Heart left ventricle (tissue), 16 donors: ENCODE results near the gene CALR. TPM values are rescaled to one million over a fixed set of nuclear protein-coding genes. Genes with fewer than 3 reads are reported as not detected.

Experiments
- ATAC-seq, 4 donors: fragments of 200-7000 bp; cut with Tn5 transposase; one replicate each; pipeline ENCODE4 v1.9.1; 2020 to 2022; ENCODE audit warnings: moderate library complexity in 4 of 4, mild to moderate bottlenecking in 3 of 4, moderate number of reproducible peaks in 1 of 4
- DNase-seq, 5 donors: peaks; one replicate each; pipeline ENCODE4 v3.0.0-alpha.2; 2020
- H3K27ac ChIP-seq, 12 donors: fragments of 200-600 bp; sonication (generic) in 4 of 12; one replicate each; pipeline versions ENCODE4 v1.5.0 to v1.8.0; 2016 to 2022; ENCODE audit warnings: mild to moderate bottlenecking in 2 of 12
- H3K27me3 ChIP-seq, 9 donors: fragments of 200-600 bp; sonication (generic) in 2 of 9; one replicate each; pipeline versions ENCODE4 v1.5.1 to v1.8.0; 2016 to 2022; ENCODE audit warnings: mild to moderate bottlenecking in 3 of 9
- H3K36me3 ChIP-seq, 9 donors: fragments of 200-600 bp; sonication (generic) in 2 of 9; one replicate each; pipeline versions ENCODE4 v1.5.0 to v1.8.0; 2018 to 2022; ENCODE audit warnings: mild to moderate bottlenecking in 2 of 9
- H3K4me1 ChIP-seq, 12 donors: fragments of 200-600 bp; sonication (generic) in 4 of 12; one replicate each; pipeline versions ENCODE4 v1.5.0 to v1.8.0; 2016 to 2022; ENCODE audit warnings: mild to moderate bottlenecking in 3 of 12
- H3K4me3 ChIP-seq, 12 donors: fragments of 200-600 bp; sonication (generic) in 4 of 12; one replicate each; pipeline versions ENCODE4 v1.5.0 to v1.8.0; 2017 to 2022; ENCODE audit warnings: mild to moderate bottlenecking in 9 of 12, moderate library complexity in 4 of 12
- H3K9me3 ChIP-seq, 12 donors: fragments of 200-600 bp; sonication (generic) in 4 of 12; one replicate each; pipeline versions ENCODE4 v1.5.0 to v1.8.0; 2016 to 2022; ENCODE audit warnings: mild to moderate bottlenecking in 1 of 12
- POLR2A ChIP-seq, 2 donors: fragments of 450-650 bp; IDR thresholded peaks; one replicate each; pipeline ENCODE4 v1.6.1; 2017; ENCODE audit warnings: antibody characterized with exemption in 2 of 2, mild to moderate bottlenecking in 2 of 2, moderate library complexity in 2 of 2
- WGBS, 4 donors: extraction: QIAGEN DNeasy Blood & Tissue Kit in 2 of 4; methylation state at CpG; one replicate each; pipeline versions ENCODE4 v1.1.5 to v1.1.7; 2013 to 2018; 5-methylcytosine and 5-hydroxymethylcytosine counted together
- intact Hi-C, 10 donors: fragments of 100-400 bp; cut with DNase I; formaldehyde crosslinking; loops; one replicate each; pipeline versions ENCODE4 v1.11.1 to v1.14.2; 2022
- polyA plus RNA-seq, 2 donors: library from polyadenylated mRNA; stranded (reverse); fragments of 200-250 nt; gene quantifications; one replicate each; pipeline ENCODE4 v1.2.3, GENCODE V29; 2013
- total RNA-seq, 9 donors: library from RNA; depleted of rRNA in 2 of 9; stranded (reverse); fragments of >200 nt in 2 of 9; fragmentation: NEBNext Ultra II Directional in 3 of 9; extraction: Animal tissue kit (Norgen Biotek cat#: 25700) in 3 of 9; gene quantifications; one replicate each; pipeline versions ENCODE4 v1.1.0 to v1.2.4, GENCODE V29; 2016 to 2023
- TF ChIP-seq, protein P1 (sequence below), 12 donors: fragments of 200-600 bp; sonication (generic) in 4 of 12; IDR thresholded peaks; one replicate each; pipeline versions ENCODE4 v1.5.0 to v1.8.0; 2018 to 2022; ENCODE audit warnings: antibody characterized with exemption in 12 of 12, mild to moderate bottlenecking in 5 of 12
- donor health status: ischemic (EF 13 %, LVEDD 7.1; RV severe dilation, severe dysfunction).
- donor health status: healthy with polysubstance abuse.
- donor health status: DM: no; HTN: yes; CAD: no.
- donor health status: DM: no; HTN: no; CAD: no.
- donor health status: ischemic (EF 25% LVEDD 6.9; RV normal size, moderate dysfunction).
- donor health status: ischemic (EF 25% LVEDD 5.7; RV mildly dilated, moderate dysfunction).
- donor health status: healthy.
- donor health status: DM: yes; HTN: yes; CAD: no.
- donor health status: ischemic (EF 35%, LVEDD 5.7; RV mildly dilated, moderate dysfunction).
- donor health status: nonischemic (EF 11% LVEDD 7.7; RV severe dilation, severe dysfunction).
- donor health status: DM: yes; HTN: yes; CAD: no.
- donor health status: PGD.
- donor health status: ischemic (EF 29% LVEDD 5.4; RV normal size, mild dysfunction).
- donor health status: nonischemic (EF 23%, LVEDD 6.1; RV moderate dilation, normal function).

Gene CALR
- total and polyA plus RNA-seq, 11 donors: 227 to 816 (median 380) TPM

DNA sequence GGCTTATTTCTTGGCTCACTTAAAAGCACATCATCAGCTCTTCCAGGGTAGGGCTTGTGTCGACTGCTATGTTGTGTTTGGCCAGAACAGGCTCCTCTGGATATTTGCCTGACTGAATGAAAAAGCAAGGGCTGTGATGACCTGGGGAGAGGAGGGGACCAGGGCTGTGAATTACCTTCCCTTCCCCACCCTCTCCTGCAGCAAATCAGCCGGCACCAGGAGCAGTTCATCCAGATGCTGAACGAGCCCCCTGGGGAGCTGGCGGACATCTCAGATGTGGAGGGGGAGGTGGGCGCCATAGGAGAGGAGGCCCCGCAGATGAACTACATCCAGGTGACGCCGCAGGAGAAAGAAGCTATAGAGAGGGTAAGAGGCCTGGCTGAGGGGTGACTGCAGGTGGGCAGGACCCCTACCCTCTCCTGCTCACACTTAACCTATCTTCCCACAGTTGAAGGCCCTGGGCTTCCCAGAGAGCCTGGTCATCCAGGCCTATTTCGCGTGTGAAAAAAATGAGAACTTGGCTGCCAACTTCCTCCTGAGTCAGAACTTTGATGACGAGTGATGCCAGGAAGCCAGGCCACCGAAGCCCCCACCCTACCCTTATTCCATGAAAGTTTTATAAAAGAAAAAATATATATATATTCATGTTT lies 14.2 kb downstream of the CALR start:
- intact Hi-C loops: loop anchor here in 1 of 10 donors (10.0 kb wide), 1 partner anchor 58 kb away; the partner anchor contains the start of gene GCDH
- H3K4me3 ChIP-seq: no peak overlapping the region
- H3K36me3 ChIP-seq: peaks cover 5 to 78% (median 68%) of the 10 kb centered on the region in 9 donors
- H3K9me3 ChIP-seq: no peaks in the 10 kb centered on the region
- H3K27ac ChIP-seq: peak overlapping the region in 11 of 12 donors; percentile 2 to 81 (median 51)
- ATAC-seq: peak in 1 of 4 donors; percentile 29
- peak in 1 of 5 donors; percentile 20 for DNase-seq
- TF ChIP-seq, protein P1, sequence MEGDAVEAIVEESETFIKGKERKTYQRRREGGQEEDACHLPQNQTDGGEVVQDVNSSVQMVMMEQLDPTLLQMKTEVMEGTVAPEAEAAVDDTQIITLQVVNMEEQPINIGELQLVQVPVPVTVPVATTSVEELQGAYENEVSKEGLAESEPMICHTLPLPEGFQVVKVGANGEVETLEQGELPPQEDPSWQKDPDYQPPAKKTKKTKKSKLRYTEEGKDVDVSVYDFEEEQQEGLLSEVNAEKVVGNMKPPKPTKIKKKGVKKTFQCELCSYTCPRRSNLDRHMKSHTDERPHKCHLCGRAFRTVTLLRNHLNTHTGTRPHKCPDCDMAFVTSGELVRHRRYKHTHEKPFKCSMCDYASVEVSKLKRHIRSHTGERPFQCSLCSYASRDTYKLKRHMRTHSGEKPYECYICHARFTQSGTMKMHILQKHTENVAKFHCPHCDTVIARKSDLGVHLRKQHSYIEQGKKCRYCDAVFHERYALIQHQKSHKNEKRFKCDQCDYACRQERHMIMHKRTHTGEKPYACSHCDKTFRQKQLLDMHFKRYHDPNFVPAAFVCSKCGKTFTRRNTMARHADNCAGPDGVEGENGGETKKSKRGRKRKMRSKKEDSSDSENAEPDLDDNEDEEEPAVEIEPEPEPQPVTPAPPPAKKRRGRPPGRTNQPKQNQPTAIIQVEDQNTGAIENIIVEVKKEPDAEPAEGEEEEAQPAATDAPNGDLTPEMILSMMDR (IDR thresholded peaks at IDR 0.05): no peak
- no peak for TF ChIP-seq POLR2A (IDR thresholded peaks at IDR 0.05)
- 43 to 54% (median 50%) methylated on average over 12 of the region's 12 CpGs for WGBS, 4 donors
- peaks cover 0 to 60% (median 43%) of the 10 kb centered on the region in 12 donors for H3K4me1 ChIP-seq
- no peaks in the 10 kb centered on the region for H3K27me3 ChIP-seq

DNA sequence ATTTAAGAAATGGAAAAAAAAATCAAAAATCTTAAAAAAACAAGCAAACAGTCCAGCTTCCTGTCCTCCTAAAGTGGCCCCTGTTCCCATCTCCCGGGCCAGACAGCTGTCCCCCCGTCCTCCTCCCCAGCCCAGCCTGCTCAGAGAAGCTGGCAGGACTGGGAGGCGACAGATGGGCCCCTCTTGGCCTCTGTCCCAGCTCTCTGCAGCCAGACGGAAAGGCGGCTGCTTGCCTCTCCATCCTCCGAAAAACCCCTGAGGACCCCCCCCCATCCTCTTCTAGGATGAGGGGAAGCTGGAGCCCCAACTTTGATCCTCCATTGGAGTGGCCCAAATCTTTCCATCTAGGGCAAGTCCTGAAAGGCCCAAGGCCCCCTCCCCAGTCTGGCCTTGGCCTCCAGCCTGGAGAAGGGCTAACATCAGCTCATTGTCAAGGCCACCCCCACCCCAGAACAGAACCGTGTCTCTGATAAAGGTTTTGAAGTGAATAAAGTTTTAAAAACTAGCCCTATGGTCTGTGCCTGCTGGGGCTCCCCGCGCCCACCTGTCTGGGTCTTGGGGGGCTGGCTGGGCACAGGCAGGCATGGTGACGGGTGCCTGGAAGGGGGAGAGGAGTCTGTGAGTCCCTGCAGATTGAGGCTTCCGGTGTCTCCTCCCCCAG lies 14.9 kb downstream of the CALR start:
- H3K9me3 ChIP-seq: no peaks in the 10 kb centered on the region
- H3K27ac ChIP-seq: peak overlapping the region in 11 of 12 donors; percentile 8 to 81 (median 51)
- no peak for TF ChIP-seq POLR2A (IDR thresholded peaks at IDR 0.05)
- TF ChIP-seq, protein P1 (IDR thresholded peaks at IDR 0.05): no peak
- peaks cover 0 to 58% (median 40%) of the 10 kb centered on the region in 12 donors for H3K4me1 ChIP-seq
- H3K4me3 ChIP-seq: no peak overlapping the region
- DNase-seq (peak in 3 of 5 donors; percentile 50 to 61 (median 56)), ATAC-seq (peak; percentile 1 to 38 (median 18))
- WGBS, 4 donors: 20 to 34% (median 26%) methylated on average over 11 of the region's 11 CpGs
- H3K27me3 ChIP-seq: no peaks in the 10 kb centered on the region
- H3K36me3 ChIP-seq: peaks cover 5 to 71% (median 62%) of the 10 kb centered on the region in 9 donors
- intact Hi-C loops: loop anchor here in 1 of 10 donors (10.0 kb wide), 1 partner anchor 58 kb away; the partner anchor contains the start of gene GCDH

GRCh38 chr19:12953799-12954611 lies 15.6 kb downstream of the CALR start:
- H3K27me3 ChIP-seq: no peaks in the 10 kb centered on the region
- peak overlapping the region in 7 of 12 donors; percentile 29 to 81 (median 57) for H3K27ac ChIP-seq
- H3K4me3 ChIP-seq: no peak overlapping the region
- peaks cover 0 to 64% (median 55%) of the 10 kb centered on the region in 9 donors for H3K36me3 ChIP-seq
- intact Hi-C loops: loop anchor here in 1 of 10 donors (10.0 kb wide), 1 partner anchor 59 kb away; the partner anchor contains the start of gene GCDH
- DNase-seq (peak in 1 of 5 donors; percentile 21), ATAC-seq (no peak)
- 47 to 58% (median 53%) methylated on average over 11 to 12 of the region's 12 CpGs for WGBS, 4 donors
- no peaks in the 10 kb centered on the region for H3K9me3 ChIP-seq
- peaks cover 0 to 58% (median 40%) of the 10 kb centered on the region in 12 donors for H3K4me1 ChIP-seq
- TF ChIP-seq POLR2A (IDR thresholded peaks at IDR 0.05): no peak
- TF ChIP-seq, protein P1 (IDR thresholded peaks at IDR 0.05): no peak
